GM12891 (cell line): ENCODE data around the gene ANKRD1.

Experiments used
- POLR2A ChIP-seq: IDR thresholded peaks from 2 replicates; pipeline ENCODE4 v1.6.1; 2011; ENCODE audit warnings: low read depth, low read length, control low read depth
- POLR2AphosphoS5 ChIP-seq: IDR thresholded peaks from 2 replicates; pipeline ENCODE4 v1.6.1; 2011; ENCODE audit warnings: low read depth, low read length, control low read depth
- POU2F2 ChIP-seq: IDR thresholded peaks from 2 replicates; pipeline ENCODE4 v1.6.1; 2011; ENCODE audit warnings: low read depth, mild to moderate bottlenecking, control low read depth, low read length, moderate library complexity
- SPI1 ChIP-seq: IDR thresholded peaks from 2 replicates; pipeline ENCODE4 v1.6.1; 2011; ENCODE audit warnings: low read depth, low read length, control low read depth

GRCh38 chr10:90939648-90940047 lies 18.8 kb upstream of the ANKRD1 start:
- TF ChIP-seq POLR2A (no peak), SPI1 (no peak), POLR2AphosphoS5 (no peak), POU2F2 (no peak)
